ENCODE results near the gene OGFOD1.

GRCh38 chr16:56493126-56493525 lies 41.8 kb downstream of the OGFOD1 start:
- TF ChIP-seq ASH2L (IDR thresholded peaks at IDR 0.05; ENCODE audit: borderline replicate concordance, low read depth) (no peak), JUNB (IDR thresholded peaks at IDR 0.05) (no peak), CREM (IDR thresholded peaks at IDR 0.05; ENCODE audit: low read depth) (no peak), EZH2 (IDR thresholded peaks at IDR 0.05; ENCODE audit: borderline replicate concordance, control insufficient read depth, low read depth, low read length) (no peak), NFXL1 (IDR thresholded peaks at IDR 0.05; ENCODE audit: borderline replicate concordance) (no peak), NRF1 (conservative IDR thresholded peaks at IDR 0.05; ENCODE audit: low read depth, low read length) (no peak)

Measured in GM12878 (cell line).